ENCODE measurements around the gene CACNA1C. TPM values are rescaled to one million over a fixed set of nuclear protein-coding genes. Genes with fewer than 3 reads are reported as not detected.

The CACNA1C gene
- total and polyA plus RNA-seq, 10 of the 15 experiments (the other 5 are each of a cell fraction or from before 2014, with no cell fraction given) = under 0.01 to 0.15 (median 0.09) TPM; not detected in 5

GRCh38 chr12:2406903-2407302, 354.1 kb downstream of the CACNA1C start (continued):
- TF ChIP-seq MLLT1 (IDR thresholded peaks at IDR 0.05) (no peak), TCF3 (IDR thresholded peaks at IDR 0.05; ENCODE audit: borderline replicate concordance, insufficient read depth, low read depth, low read length) (no peak), RAD51 (IDR thresholded peaks at IDR 0.05) (no peak), NFIC (IDR thresholded peaks at IDR 0.05; ENCODE audit: low read depth, low read length) (no peak), PAX8 (IDR thresholded peaks at IDR 0.05) (no peak), ZZZ3 (IDR thresholded peaks at IDR 0.05; ENCODE audit: control insufficient read depth, insufficient read length, low read depth) (no peak)

GRCh38 chr12:2408262-2408661, 355.5 kb downstream of the CACNA1C start:
- SMC1A ChIA-PET (ENCODE audit: uncharacterized antibody, unreplicated experiment) = no interaction called here
- POLR2A ChIA-PET = no interaction called here
- Histone ChIP-seq H4K20me1 (ENCODE audit: control insufficient read depth, insufficient read depth) (no peaks in the 10 kb centered on the region), H2AFZ (ENCODE audit: control insufficient read depth, low read depth, low read length) (no peak overlapping the region), H3K4me3 (no peak overlapping the region), H3K9ac (ENCODE audit: control insufficient read depth, insufficient read depth, low read length) (no peak overlapping the region), H3K4me2 (ENCODE audit: control insufficient read depth, insufficient read depth) (no peak overlapping the region), H3K27ac (ENCODE audit: control insufficient read depth, insufficient read depth) (no peak overlapping the region), H3K79me2 (ENCODE audit: control insufficient read depth, insufficient read depth, low read length) (no peaks in the 10 kb centered on the region), H3K9me3 (replicated peaks; ENCODE audit: control insufficient read depth, insufficient read depth, low read length) (no peaks in the 10 kb centered on the region), H3K4me1 (ENCODE audit: control insufficient read depth, insufficient read depth, low read length) (no peaks in the 10 kb centered on the region), H3K36me3 (ENCODE audit: control insufficient read depth in 2 of 2, insufficient read depth in 2 of 2, low read length in 1 of 2) (no peaks in the 10 kb centered on the region), H3K27me3 (replicated peaks in 1 of 2; ENCODE audit: control insufficient read depth in 2 of 2, insufficient read depth in 2 of 2, low read length in 1 of 2) (0 out of 4 replicates have a peak, but pooled peaks cover 0 to 2% of the 10 kb centered on the region in 2 experiments)
- ATAC-seq (no peak), DNase-seq (ENCODE audit: low read depth, low spot score) (no peak), FAIRE-seq (no peak)
- in situ Hi-C loops (cut with MboI) = no loop called here
- no TSS peak for BruUV-seq (replicated peaks)
- TF ChIP-seq SPI1 (IDR thresholded peaks at IDR 0.05; ENCODE audit: borderline replicate concordance, insufficient read depth, low read depth, low read length) (0 out of 2 replicates have a peak, but pooled peaks have one; percentile 4), TCF3 (IDR thresholded peaks at IDR 0.05; ENCODE audit: borderline replicate concordance, insufficient read depth, low read depth, low read length) (no peak)
- CTCF ChIA-PET = interaction anchor here (0.6 to 1.5 kb wide), 2 partner anchors 9 to 13 kb away, joined by 3 to 4 read pairs; no protein-coding TSS in a partner anchor
- RAD21 ChIA-PET (ENCODE audit: unreplicated experiment) = no interaction called here
- intact Hi-C loops (cut with micrococcal nuclease; ENCODE audit: unreplicated experiment) = no loop called here
- WGBS (ENCODE audit: insufficient coverage, insufficient replicate concordance, low lambda C conversion rate, missing lambda C conversion rate) = 19% methylated on average over 3 of the region's 3 CpGs

Measured in GM12878 (cell line).